Type B pancreatic cell (in vitro differentiated cells): ENCODE measurements around the gene CDKAL1. TPM values are rescaled to one million over a fixed set of nuclear protein-coding genes. Genes with fewer than 3 reads are reported as not detected.
"Not testable (repeated sequence)": the region's sequence is repeated elsewhere in the genome, so short reads cannot be mapped to it uniquely, and the experiment has no call there.

Experiments used
- DNase-seq: peaks from one replicate; pipeline ENCODE4 v3.0.0; 2021; ENCODE audit warnings: mixed read lengths; ENCODE audit not compliant: unreplicated experiment; ENCODE audit errors: extremely low spot score
- H3K27ac Mint-ChIP-seq: 2 replicates; pipeline ENCODE4 v1.8.0; 2021; ENCODE audit warnings: mild to moderate bottlenecking, mixed read lengths
- H3K27me3 Mint-ChIP-seq: 2 replicates; pipeline ENCODE4 v1.8.0; 2021; ENCODE audit warnings: mixed read lengths
- H3K36me3 Mint-ChIP-seq: 2 replicates; pipeline ENCODE4 v1.8.0; 2021; ENCODE audit warnings: mixed read lengths
- H3K4me1 Mint-ChIP-seq: one replicate; pipeline ENCODE4 v1.8.0; 2021; ENCODE audit warnings: mixed read lengths; ENCODE audit not compliant: unreplicated experiment
- H3K4me3 Mint-ChIP-seq: 2 replicates; pipeline ENCODE4 v1.8.0; 2021; ENCODE audit warnings: mild to moderate bottlenecking, mixed read lengths
- H3K9me3 Mint-ChIP-seq: 2 replicates; pipeline ENCODE4 v1.8.0; 2021; ENCODE audit warnings: mixed read lengths
- total RNA-seq: library from RNA; stranded (reverse); gene quantifications from 2 replicates; pipeline ENCODE4 v1.2.1, GENCODE V29; 2021; ENCODE audit warnings: low replicate concordance
- TF ChIP-seq, protein P1 (sequence below): fragments of 200-600 bp; sonication (generic); conservative IDR thresholded peaks from 2 replicates; pipeline ENCODE4 v1.5.0; 2021; ENCODE audit warnings: antibody characterized with exemption, mild to moderate bottlenecking

The CDKAL1 gene
- total RNA-seq, 1 donor from 2014 or later, result 21.0 TPM

DNA sequence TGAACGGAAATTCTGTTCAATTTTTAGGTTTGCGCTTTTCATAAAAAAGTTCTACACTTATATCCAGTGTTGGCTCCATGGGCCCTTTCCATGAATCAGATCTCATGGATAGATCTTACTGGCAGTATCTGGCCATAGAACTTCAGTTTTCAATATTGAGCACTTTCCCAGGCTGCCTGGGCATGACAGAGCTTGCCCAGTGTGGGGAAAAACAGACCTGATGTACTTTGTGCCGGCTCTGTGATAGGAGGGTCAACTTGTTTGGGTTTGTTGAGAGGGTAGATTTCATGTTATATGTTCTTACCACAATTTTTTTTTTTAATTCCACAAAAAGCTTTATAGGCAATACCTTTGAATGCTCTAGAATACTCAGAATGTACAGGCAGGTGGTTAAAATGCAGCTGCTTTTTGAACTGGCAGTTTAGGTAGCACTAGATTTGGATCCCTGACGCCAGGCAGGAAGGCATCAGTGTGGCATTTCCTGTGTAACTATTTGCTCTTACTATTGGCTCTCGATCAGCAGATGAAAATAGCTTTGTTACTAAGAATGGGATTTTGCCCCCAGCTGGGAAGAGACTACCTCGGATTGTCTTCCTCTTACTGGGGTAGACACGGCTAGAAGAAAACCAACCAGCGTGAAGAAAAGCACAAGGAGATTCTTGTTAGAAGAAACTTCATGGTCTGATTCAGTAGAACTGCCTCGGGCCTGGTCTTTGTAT is 654.4 kb downstream of the CDKAL1 start:
- peaks cover 9% of the 10 kb centered on the region for H3K36me3 Mint-ChIP-seq
- H3K4me3 Mint-ChIP-seq, result no peak overlapping the region
- no peaks in the 10 kb centered on the region for H3K27me3 Mint-ChIP-seq
- peaks cover 43% of the 10 kb centered on the region for H3K4me1 Mint-ChIP-seq
- H3K9me3 Mint-ChIP-seq, result peaks cover 4% of the 10 kb centered on the region
- DNase-seq, result no peak
- H3K27ac Mint-ChIP-seq, result no peak overlapping the region
- TF ChIP-seq, protein P1, sequence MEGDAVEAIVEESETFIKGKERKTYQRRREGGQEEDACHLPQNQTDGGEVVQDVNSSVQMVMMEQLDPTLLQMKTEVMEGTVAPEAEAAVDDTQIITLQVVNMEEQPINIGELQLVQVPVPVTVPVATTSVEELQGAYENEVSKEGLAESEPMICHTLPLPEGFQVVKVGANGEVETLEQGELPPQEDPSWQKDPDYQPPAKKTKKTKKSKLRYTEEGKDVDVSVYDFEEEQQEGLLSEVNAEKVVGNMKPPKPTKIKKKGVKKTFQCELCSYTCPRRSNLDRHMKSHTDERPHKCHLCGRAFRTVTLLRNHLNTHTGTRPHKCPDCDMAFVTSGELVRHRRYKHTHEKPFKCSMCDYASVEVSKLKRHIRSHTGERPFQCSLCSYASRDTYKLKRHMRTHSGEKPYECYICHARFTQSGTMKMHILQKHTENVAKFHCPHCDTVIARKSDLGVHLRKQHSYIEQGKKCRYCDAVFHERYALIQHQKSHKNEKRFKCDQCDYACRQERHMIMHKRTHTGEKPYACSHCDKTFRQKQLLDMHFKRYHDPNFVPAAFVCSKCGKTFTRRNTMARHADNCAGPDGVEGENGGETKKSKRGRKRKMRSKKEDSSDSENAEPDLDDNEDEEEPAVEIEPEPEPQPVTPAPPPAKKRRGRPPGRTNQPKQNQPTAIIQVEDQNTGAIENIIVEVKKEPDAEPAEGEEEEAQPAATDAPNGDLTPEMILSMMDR, result no peak

DNA sequence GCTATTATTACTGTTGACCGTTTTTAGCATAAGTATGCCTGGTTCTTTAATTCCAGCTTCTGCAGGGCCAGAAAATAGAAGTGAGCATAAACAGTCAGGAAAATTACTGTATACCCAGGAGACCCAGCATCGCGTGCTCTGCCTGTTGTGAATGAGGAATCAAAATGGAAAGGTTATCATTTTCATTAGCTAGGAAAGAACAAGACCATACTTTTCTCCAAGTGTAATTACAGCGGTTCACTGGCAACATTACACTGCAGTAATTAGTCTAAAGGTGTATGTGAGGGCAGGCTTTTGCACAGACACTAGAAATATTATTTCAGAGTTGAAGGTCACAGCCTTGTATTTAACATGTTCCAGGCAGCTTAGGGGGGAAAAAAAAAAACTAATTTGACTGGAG is 655.5 kb downstream of the CDKAL1 start:
- TF ChIP-seq, protein P1, result no peak
- Mint-ChIP-seq H3K4me1 (peaks cover 43% of the 10 kb centered on the region), H3K36me3 (peaks cover 14% of the 10 kb centered on the region), H3K27ac (peak overlapping the region; percentile 28), H3K9me3 (peaks cover 11% of the 10 kb centered on the region), H3K4me3 (peak overlapping the region; percentile 18), H3K27me3 (no peaks in the 10 kb centered on the region)
- DNase-seq, result no peak

DNA sequence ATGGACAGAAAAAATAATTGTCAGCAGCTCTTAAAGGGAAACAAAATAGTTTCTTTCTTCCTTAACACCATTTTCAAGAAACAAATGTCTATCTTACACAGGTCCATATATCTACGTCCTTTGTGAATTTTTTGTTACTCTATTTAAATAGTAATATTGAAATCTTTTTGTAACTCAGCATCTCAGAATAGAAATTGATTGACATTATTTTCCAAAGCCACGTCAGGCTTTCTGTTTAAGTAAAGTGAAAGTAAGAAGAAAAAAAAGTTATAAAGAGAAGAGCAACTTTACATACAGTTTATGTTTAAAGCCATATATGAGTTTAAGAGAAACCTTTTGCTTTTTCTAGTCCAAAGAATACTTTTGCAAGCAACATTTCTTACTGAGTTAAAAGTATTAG is 656.4 kb downstream of the CDKAL1 start:
- Mint-ChIP-seq H3K27ac (no peak overlapping the region), H3K36me3 (peaks cover 14% of the 10 kb centered on the region), H3K27me3 (no peaks in the 10 kb centered on the region), H3K4me3 (no peak overlapping the region), H3K4me1 (peaks cover 36% of the 10 kb centered on the region), H3K9me3 (peaks cover 11% of the 10 kb centered on the region)
- no peak for DNase-seq
- TF ChIP-seq, protein P1, result no peak

DNA sequence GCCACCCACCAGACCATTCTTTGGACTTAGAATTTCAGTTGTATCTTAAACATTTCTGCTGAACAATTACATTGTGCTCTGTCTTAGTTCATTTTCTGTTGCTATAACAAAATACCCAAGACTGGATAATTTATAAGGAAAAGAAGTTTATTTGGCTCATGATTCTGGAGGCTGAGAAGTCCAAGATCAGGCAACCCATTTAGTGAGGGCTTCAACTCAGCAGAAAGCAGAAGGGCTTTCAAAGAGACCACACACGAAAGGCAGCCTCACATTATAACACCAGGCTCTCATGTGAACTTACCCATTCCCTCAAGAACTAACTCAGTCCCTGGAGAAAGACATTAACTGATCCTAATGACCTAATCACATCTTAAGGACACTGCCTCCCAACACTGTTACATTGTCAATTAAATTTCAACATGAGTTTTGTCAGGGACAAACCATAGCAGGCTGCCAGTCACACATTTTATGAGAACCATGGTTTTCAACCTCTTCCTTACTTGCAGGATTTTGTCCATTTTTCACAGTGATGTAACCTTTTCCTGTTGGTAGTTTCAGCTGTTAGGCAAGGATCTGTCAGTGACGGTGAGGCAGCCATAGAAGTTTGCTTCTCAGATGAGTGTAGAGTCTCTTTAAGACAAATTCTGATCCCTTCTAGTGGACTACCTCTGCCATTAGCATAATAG is 659.7 kb downstream of the CDKAL1 start:
- peaks cover 11% of the 10 kb centered on the region for H3K9me3 Mint-ChIP-seq
- no peaks in the 10 kb centered on the region for H3K27me3 Mint-ChIP-seq
- no peak for DNase-seq
- TF ChIP-seq, protein P1, result no peak
- H3K4me3 Mint-ChIP-seq, result no peak overlapping the region
- H3K4me1 Mint-ChIP-seq, result peaks cover 33% of the 10 kb centered on the region
- no peak overlapping the region for H3K27ac Mint-ChIP-seq
- H3K36me3 Mint-ChIP-seq, result peaks cover 10% of the 10 kb centered on the region

DNA sequence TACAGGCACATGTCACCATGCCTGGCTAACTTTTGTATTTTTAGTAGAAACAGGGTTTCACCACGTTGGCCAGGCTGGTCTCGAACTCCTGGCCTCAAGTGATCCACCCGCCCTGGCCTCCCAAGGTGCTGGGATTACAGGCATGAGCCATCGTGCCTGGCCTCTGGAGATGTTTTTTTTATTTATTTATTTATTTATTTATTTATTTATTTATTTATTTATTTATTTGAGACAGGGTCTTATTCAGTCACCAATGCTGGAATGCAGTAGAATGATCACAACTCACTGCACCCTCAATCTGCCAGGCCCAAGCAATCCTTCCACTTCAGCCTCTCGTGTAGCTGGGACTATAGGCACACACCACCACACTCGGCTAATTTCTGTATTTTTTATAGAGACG is 661.0 kb downstream of the CDKAL1 start:
- Mint-ChIP-seq H3K36me3 (peaks cover 10% of the 10 kb centered on the region), H3K9me3 (peaks cover 11% of the 10 kb centered on the region), H3K4me1 (peaks cover 38% of the 10 kb centered on the region)
- not testable (repeated sequence) for H3K27ac Mint-ChIP-seq, H3K27me3 Mint-ChIP-seq, DNase-seq, H3K4me3 Mint-ChIP-seq

DNA sequence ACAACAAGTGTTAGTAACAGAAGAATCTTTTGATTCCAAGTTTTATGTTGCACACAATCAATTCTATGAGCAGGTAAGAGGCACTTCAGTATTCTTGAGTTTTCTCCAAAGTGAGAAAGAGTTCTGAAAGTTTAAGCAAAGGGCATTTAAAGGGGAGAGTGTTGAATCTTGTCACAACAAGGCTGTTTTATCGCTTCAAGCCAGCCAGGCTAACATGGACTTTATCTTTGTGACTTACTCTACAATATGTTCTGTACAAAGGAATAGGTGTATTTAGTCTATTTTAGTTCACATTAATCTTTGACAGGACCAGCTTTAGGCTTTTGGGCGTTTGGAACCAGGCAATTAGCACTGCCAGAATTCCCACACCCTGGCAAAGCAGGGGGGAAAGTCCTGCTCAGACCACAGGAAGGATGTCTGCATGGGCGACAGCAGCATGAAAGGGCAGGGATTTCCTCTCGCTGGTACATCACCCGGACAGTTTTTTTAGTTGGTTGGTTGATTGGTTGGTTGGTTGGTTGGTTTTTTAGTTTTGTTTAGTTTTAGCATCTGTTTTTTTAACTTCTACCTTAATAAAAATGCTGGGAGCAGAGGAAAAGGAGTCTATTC is 663.9 kb downstream of the CDKAL1 start:
- peaks cover 45% of the 10 kb centered on the region for H3K4me1 Mint-ChIP-seq
- H3K36me3 Mint-ChIP-seq, result peaks cover 10% of the 10 kb centered on the region
- H3K27ac Mint-ChIP-seq, result no peak overlapping the region
- TF ChIP-seq, protein P1, result no peak
- no peaks in the 10 kb centered on the region for H3K27me3 Mint-ChIP-seq
- no peak overlapping the region for H3K4me3 Mint-ChIP-seq
- DNase-seq, result no peak
- H3K9me3 Mint-ChIP-seq, result peaks cover 11% of the 10 kb centered on the region
